GM21360 (cell line): Measurements from ENCODE around the gene GLTP.
"Not testable (repeated sequence)": the region's sequence is repeated elsewhere in the genome, so short reads cannot be mapped to it uniquely, and the experiment has no call there.

Source experiments
- ATAC-seq: cut with Tn5 transposase; IDR thresholded peaks from one replicate; pipeline ENCODE4 v1.9.1; 2021; ENCODE audit warnings: mild to moderate bottlenecking, moderate library complexity; ENCODE audit not compliant: unreplicated experiment

Gene GLTP

GRCh38 chr12:109905301-109905700 lies 25.0 kb upstream of the GLTP start:
- ATAC-seq, result no peak

GRCh38 chr12:109902891-109903418 lies 22.6 kb upstream of the GLTP start:
- ATAC-seq, result no peak

- ATAC-seq, result peak; percentile 15
These were observed 20.6 kb upstream of the GLTP start for GRCh38 chr12:109900752-109901580.

- ATAC-seq, result peak; percentile 59
These were observed 19.7 kb upstream of the GLTP start, which contains the start of gene TCHP for GRCh38 chr12:109899783-109900751. TCHP (plus strand) TSS chr12:109900274; CDS start chr12:109903027, 2,753 bp downstream.

GRCh38 chr12:109899345-109899744 lies 19.0 kb upstream of the GLTP start:
- ATAC-seq, result not testable (repeated sequence)

- no peak for ATAC-seq
These were observed 16.7 kb upstream of the GLTP start for GRCh38 chr12:109897029-109897428.

- ATAC-seq, result no peak
These were observed 15.8 kb upstream of the GLTP start for GRCh38 chr12:109896188-109896587.

- ATAC-seq, result no peak
These were observed 14.6 kb upstream of the GLTP start for GRCh38 chr12:109894939-109895338.

- ATAC-seq, result no peak
These were observed 13.1 kb upstream of the GLTP start for GRCh38 chr12:109893261-109893995.

GRCh38 chr12:109892748-109893147 lies 12.4 kb upstream of the GLTP start:
- peak; percentile 65 for ATAC-seq

GRCh38 chr12:109892165-109892715 lies 11.9 kb upstream of the GLTP start:
- no peak for ATAC-seq

GRCh38 chr12:109891731-109892130 lies 11.4 kb upstream of the GLTP start:
- ATAC-seq, result not testable (repeated sequence)

GRCh38 chr12:109890620-109891170 lies 10.4 kb upstream of the GLTP start:
- ATAC-seq, result no peak

- no peak for ATAC-seq
These were observed 8.1 kb upstream of the GLTP start for GRCh38 chr12:109888179-109889020.

- no peak for ATAC-seq
These were observed 5.3 kb upstream of the GLTP start for GRCh38 chr12:109885616-109886015.

GRCh38 chr12:109883461-109883860 lies 3.1 kb upstream of the GLTP start:
- no peak for ATAC-seq

GRCh38 chr12:109881752-109882151 lies 1.4 kb upstream of the GLTP start:
- ATAC-seq, result no peak

- ATAC-seq, result no peak
These were observed 597 bp upstream of the GLTP start for GRCh38 chr12:109880938-109881337.
